Measurements from ENCODE around the gene BPNT1. TPM values are rescaled to one million over a fixed set of nuclear protein-coding genes. Genes with fewer than 3 reads are reported as not detected.

Gene BPNT1, protein sequence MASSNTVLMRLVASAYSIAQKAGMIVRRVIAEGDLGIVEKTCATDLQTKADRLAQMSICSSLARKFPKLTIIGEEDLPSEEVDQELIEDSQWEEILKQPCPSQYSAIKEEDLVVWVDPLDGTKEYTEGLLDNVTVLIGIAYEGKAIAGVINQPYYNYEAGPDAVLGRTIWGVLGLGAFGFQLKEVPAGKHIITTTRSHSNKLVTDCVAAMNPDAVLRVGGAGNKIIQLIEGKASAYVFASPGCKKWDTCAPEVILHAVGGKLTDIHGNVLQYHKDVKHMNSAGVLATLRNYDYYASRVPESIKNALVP
- 10 to 100 TPM; 20.5 to 25.8 TPM for total RNA-seq

DNA sequence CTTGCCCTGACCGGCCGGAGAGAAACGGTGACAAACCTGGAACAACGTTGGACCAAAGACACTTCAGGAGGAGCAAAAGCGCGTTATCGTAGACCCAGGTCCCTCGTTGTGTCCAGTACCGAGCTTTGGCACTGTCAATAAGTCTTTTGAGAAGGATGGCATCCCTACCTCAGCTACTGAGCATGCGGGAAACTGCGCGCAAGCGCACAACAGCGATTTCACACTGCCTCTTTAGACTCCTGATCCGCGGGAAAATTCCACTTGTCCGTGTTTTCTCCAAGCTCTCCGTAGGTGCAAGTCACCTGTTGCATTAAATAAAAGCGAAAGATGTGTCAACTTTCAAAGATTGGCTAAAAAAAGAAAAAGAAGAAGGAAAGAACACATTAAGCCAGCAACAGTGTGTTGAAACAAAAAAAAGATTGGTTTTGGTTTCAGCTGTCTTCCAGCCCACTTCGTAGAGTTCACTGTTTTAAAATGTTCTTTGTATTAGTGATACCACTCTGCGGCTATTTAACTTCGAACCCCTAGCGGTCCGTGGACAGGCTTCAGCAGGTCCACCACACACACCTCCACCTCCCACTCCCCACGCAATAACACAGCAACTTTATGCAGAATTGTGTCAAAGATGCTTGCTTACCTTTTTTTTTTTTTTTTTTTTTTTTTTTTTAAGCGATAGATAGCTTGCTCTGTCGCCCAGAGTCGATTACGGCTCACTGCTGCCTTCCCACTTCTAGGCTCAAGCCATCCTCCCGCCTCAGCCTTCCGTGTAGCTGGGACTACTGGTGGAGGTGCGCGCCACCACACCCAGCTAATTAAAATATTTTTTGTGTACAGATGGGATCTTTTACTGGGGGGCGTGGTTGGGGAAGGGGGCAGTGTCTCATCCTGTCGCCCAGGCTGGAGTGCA lies at the start of gene BPNT1:
Gene BPNT1, minus strand, starts transcription at position 139 of the 907 bp plus-strand sequence. CDS start 9,942 bp downstream, outside the sequence.
- Mint-ChIP-seq H3K4me1 (ENCODE audit: low read depth) (peaks cover 10% of the 10 kb centered on the region), H3K4me3 (peak within 1 kb of the TSS; percentile 88), H3K27ac (peak within 1 kb of the TSS; percentile 82), H3K9me3 (no peaks in the 10 kb centered on the region), H3K36me3 (no peaks in the 10 kb centered on the region), H3K27me3 (no peaks in the 10 kb centered on the region)
- POLR2A ChIA-PET, result interaction anchor here (1.4 kb wide), 1 partner anchor 43 kb away, joined by 5 read pairs; the partner anchor contains the start of gene EPRS1
- intact Hi-C loops (cut with micrococcal nuclease), result loop anchor here (1.0 to 10.0 kb wide), 3 partner anchors 44 to 1805 kb away; partner anchors contain the start of genes EPRS1, RAB3GAP2 and RRP15
- CTCF ChIA-PET, result interaction anchor here (0.6 to 2.0 kb wide), 5 partner anchors 8 to 129 kb away, joined by 3 to 16 read pairs (median 3); partner anchors contain the start of gene EPRS1
- peak; percentile 98 for DNase-seq

DNA sequence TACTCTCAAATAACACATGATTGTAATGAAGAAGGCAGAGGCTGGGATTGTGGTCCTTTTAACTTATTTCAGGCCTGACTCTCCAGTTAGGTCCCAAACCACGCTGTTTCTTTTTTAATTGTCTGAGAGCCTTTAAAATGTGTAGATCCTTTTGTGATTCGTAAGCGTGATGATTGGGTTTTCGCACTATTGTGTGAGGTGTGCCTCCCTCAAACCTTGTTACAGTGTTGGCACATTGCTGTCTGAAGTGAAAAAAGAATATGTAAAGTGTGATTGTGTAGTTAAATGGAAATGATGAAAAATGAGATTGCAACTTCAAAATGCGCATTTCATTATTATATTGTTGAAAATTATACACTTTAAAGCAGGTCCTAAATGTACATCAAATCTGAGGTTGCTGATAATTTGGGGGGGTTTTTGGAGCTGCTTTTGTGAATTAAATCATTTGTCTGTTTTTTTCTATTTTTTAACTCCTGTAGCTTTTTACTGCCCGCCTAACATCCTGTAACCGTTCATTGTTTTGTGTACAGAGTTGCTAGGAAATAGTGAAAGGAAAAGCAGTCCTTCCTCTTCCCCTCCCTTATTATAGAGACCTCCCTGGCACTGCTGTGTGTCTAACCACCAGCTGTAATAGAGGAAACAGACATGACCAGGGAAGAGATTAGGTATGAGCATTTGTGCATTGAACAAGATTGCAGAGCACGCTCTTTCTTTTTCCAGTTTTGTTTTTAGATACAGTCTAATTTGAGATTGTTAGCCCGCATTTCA lies 47.6 kb upstream of the BPNT1 start:
- Mint-ChIP-seq H3K4me1 (ENCODE audit: low read depth) (peaks cover 11% of the 10 kb centered on the region), H3K27ac (peak overlapping the region; percentile 62), H3K27me3 (no peaks in the 10 kb centered on the region), H3K9me3 (no peaks in the 10 kb centered on the region), H3K4me3 (no peak overlapping the region), H3K36me3 (peaks cover 37% of the 10 kb centered on the region)
- no peak for DNase-seq
- ChIA-PET POLR2A (no interaction called here), CTCF (interaction anchor here (0.5 to 1.4 kb wide), 2 partner anchors 24 to 341 kb away, joined by 3 to 10 read pairs; no protein-coding TSS in a partner anchor)
- intact Hi-C loops (cut with micrococcal nuclease), result loop anchor here (2.0 kb wide), 1 partner anchor 24 kb away; no protein-coding TSS in a partner anchor

DNA sequence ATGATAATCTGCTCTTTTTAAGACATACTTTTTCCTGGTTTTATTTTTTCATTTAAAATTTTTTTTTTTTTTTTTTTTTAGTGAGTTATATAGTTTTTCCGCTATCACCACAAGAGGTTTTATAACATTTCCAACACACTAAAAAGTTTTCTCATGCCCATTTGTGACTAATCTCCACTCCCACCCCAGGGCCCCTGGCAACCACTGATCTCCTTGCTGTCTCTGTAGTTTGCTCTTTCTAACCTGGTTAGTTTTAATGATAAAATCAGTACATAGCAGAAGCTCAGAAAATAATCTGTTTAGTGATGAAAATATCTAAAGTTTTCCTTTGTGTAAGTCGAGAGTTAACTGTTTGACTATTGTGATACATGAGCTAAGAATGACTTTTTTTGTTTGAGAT lies 46.2 kb upstream of the BPNT1 start:
- peak; percentile 23 for DNase-seq
- Mint-ChIP-seq H3K4me1 (ENCODE audit: low read depth) (peaks cover 11% of the 10 kb centered on the region), H3K27ac (no peak overlapping the region), H3K27me3 (no peaks in the 10 kb centered on the region), H3K36me3 (peaks cover 34% of the 10 kb centered on the region), H3K9me3 (no peaks in the 10 kb centered on the region), H3K4me3 (no peak overlapping the region)
- ChIA-PET CTCF (interaction anchor here (1.3 kb wide), 1 partner anchor 12 kb away, joined by 4 read pairs; no protein-coding TSS in a partner anchor), POLR2A (no interaction called here)
- intact Hi-C loops (cut with micrococcal nuclease), result loop anchor here (2.0 kb wide), 1 partner anchor 23 kb away; no protein-coding TSS in a partner anchor

DNA sequence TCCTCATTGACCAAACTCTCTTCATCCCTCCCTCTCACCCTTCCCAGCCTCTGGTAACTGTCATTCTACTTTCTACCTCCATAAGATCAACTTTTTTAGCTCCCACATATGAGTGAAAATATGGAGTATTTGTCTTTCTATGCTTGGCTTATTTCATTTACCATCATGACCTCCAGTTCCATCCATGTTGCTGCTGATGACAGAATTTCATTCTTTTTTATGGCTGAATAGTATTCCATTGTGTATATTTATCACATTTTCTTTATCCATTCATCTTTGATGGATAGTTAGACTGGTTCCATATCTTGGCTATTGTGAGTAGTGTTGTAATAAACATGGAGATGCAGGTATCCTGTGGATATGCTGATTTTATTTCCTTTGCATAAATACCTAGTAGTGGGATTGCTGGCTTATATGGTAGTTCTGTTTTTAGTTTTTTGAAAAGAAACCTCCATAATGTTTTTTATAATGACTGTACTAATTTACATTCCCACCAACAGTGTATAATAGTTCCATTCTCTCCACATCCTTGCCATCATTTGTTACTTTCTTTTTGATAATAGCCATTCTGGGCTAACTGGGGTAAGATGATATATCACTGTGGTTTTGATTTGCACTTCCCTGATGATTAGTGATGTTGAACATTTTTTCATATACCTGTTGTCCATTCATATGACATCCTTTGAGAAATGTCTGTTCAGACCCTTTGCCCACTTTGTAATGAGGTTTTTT lies 40.1 kb upstream of the BPNT1 start:
- CTCF ChIA-PET, result no interaction called here
- POLR2A ChIA-PET, result no interaction called here
- no peak for DNase-seq
- intact Hi-C loops (cut with micrococcal nuclease), result no loop called here
- H3K4me3 Mint-ChIP-seq, result no peak overlapping the region
- peaks cover 11% of the 10 kb centered on the region for H3K4me1 Mint-ChIP-seq (ENCODE audit: low read depth)
- no peak overlapping the region for H3K27ac Mint-ChIP-seq
- H3K36me3 Mint-ChIP-seq, result peaks cover 30% of the 10 kb centered on the region
- no peaks in the 10 kb centered on the region for H3K27me3 Mint-ChIP-seq
- peaks cover 5% of the 10 kb centered on the region for H3K9me3 Mint-ChIP-seq

DNA sequence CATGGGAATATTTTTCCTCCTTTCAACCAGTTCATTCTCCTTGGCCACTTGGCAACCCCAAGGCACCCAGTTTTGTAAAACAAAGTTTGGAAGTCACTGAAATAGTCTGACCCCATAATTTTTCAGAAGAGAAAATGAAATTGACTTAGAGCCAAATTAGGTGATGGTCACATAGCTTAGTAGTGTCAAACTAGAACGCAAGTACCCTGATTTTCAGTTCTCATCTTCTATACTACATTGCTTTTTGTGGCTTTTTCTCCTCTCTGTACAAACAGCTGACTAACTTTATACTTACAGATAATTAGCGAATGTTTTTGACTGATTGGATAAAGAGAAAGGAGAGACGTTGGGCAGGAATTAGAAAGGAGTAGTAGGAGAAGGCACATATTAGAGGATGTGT lies 37.5 kb upstream of the BPNT1 start:
- Mint-ChIP-seq H3K4me3 (no peak overlapping the region), H3K9me3 (peaks cover 5% of the 10 kb centered on the region), H3K36me3 (peaks cover 25% of the 10 kb centered on the region), H3K27ac (no peak overlapping the region), H3K27me3 (no peaks in the 10 kb centered on the region), H3K4me1 (ENCODE audit: low read depth) (peaks cover 18% of the 10 kb centered on the region)
- intact Hi-C loops (cut with micrococcal nuclease), result no loop called here
- ChIA-PET POLR2A (no interaction called here), CTCF (interaction anchor here (1.8 kb wide), 1 partner anchor 14 kb away, joined by 7 read pairs; no protein-coding TSS in a partner anchor)
- no peak for DNase-seq

DNA sequence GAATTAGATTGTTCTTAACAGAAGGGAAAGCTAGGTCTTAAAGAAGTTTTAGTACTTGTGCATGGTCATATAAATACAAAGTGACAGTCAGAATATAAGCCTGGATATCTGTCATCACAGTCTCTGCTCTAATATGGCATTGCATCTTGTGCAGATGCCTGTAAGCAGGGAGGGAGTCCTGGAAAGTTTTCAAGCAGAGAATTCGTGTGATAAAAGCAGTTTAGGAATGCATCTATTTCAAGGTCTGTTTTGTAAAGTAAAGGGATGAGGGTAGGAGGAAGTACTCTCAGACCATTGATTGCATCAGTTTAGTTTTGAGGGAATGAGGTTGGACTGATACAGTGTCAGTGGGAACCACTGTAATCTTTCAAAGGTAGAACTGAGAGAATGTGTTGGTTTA lies 35.0 kb upstream of the BPNT1 start:
- no peak overlapping the region for H3K4me3 Mint-ChIP-seq
- intact Hi-C loops (cut with micrococcal nuclease), result no loop called here
- peaks cover 11% of the 10 kb centered on the region for H3K36me3 Mint-ChIP-seq
- no peak for DNase-seq
- ChIA-PET CTCF (interaction anchor here (0.7 to 3.2 kb wide), 6 partner anchors 9 to 80 kb away, joined by 3 to 20 read pairs (median 4); no protein-coding TSS in a partner anchor), POLR2A (no interaction called here)
- peaks cover 4% of the 10 kb centered on the region for H3K9me3 Mint-ChIP-seq
- peaks cover 14% of the 10 kb centered on the region for H3K4me1 Mint-ChIP-seq (ENCODE audit: low read depth)
- H3K27ac Mint-ChIP-seq, result no peak overlapping the region
- H3K27me3 Mint-ChIP-seq, result no peaks in the 10 kb centered on the region

DNA sequence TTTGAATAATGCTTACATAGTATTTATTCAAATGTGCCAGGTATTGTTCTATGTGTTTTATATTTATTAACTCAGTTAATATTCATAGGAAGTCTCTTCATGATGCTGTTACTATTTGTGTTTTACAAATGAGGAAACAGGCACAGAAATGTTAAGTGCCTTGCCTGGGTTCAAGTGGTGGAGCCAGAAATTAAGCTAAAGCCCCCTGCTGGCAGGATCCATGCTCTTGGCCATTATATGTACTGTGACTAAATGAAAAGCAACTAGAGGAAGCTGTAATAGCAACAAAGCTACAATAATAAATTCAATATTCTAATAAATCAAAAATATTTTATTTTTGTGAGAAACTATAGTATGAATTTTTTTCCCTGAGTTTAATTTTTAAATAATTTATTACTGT lies 34.3 kb upstream of the BPNT1 start:
- CTCF ChIA-PET, result interaction anchor here (0.7 to 3.2 kb wide), 6 partner anchors 9 to 80 kb away, joined by 3 to 20 read pairs (median 4); no protein-coding TSS in a partner anchor
- Mint-ChIP-seq H3K27ac (no peak overlapping the region), H3K4me3 (no peak overlapping the region), H3K9me3 (no peaks in the 10 kb centered on the region), H3K27me3 (no peaks in the 10 kb centered on the region), H3K36me3 (peaks cover 9% of the 10 kb centered on the region), H3K4me1 (ENCODE audit: low read depth) (peaks cover 15% of the 10 kb centered on the region)
- DNase-seq, result no peak
- intact Hi-C loops (cut with micrococcal nuclease), result no loop called here
- POLR2A ChIA-PET, result no interaction called here

DNA sequence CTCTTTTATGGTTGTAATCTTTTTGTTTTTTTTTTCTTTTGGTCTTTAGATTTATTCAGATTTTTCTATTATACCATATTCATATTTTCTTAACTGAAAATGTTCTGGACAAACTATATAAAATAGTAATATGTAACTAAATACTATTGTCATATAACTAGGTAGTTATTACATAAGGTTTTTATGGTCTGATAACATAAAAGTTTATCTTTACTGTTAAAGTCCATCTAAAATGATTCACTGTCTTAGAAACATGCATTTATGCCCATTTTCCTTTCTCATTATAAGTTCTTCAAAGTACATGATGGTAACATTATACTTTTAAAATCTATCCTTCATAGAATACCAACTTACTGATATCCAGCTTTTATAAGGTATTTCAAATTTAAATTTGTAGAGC lies 33.5 kb upstream of the BPNT1 start:
- Mint-ChIP-seq H3K27ac (no peak overlapping the region), H3K4me1 (ENCODE audit: low read depth) (peaks cover 16% of the 10 kb centered on the region), H3K9me3 (no peaks in the 10 kb centered on the region), H3K36me3 (peaks cover 10% of the 10 kb centered on the region), H3K27me3 (no peaks in the 10 kb centered on the region), H3K4me3 (no peak overlapping the region)
- ChIA-PET CTCF (interaction anchor here (0.6 to 3.2 kb wide), 4 partner anchors 10 to 79 kb away, joined by 3 to 20 read pairs (median 4); no protein-coding TSS in a partner anchor), POLR2A (no interaction called here)
- no peak for DNase-seq
- intact Hi-C loops (cut with micrococcal nuclease), result no loop called here

DNA sequence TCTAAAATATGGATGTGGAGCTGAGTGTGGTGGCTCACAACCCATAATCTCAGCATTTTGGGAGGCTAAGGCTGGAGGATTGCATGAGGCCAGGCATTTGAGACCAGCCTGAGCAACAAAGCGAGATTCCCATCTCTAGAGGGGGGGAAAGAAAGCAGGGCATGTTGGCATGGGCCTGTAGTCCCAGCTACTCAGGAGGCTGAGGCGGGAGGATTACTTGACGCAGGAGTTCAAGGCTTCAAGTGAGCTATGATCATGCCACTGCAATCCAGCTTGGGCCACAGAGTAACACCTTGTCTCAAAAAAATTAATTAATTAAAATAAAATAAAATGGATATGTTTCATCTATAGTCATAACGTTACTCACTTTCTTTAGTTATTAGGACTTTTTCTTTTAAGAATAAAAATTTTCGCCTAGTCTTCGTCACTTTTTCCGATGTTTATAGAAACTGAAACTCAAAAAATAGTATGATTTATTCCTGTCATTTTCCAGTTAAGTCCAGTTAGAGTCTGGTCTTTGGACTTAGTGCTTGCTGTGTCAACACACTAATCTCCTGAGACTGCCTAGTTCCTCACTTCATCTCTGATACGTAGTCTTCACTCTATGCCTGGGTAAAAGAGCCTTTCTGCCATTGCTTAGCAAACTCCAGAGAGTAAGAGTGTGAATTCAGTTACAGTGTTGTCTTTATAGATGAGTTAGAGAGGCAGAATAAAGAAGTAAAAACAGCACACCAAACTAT lies 32.4 kb upstream of the BPNT1 start:
- no peak overlapping the region for H3K4me3 Mint-ChIP-seq
- peaks cover 6% of the 10 kb centered on the region for H3K36me3 Mint-ChIP-seq
- ChIA-PET CTCF (interaction anchor here (1.1 to 3.2 kb wide), 2 partner anchors 9 kb away, joined by 3 to 20 read pairs; no protein-coding TSS in a partner anchor), POLR2A (no interaction called here)
- no peak overlapping the region for H3K27ac Mint-ChIP-seq
- no peaks in the 10 kb centered on the region for H3K9me3 Mint-ChIP-seq
- intact Hi-C loops (cut with micrococcal nuclease), result no loop called here
- H3K4me1 Mint-ChIP-seq (ENCODE audit: low read depth), result peaks cover 16% of the 10 kb centered on the region
- DNase-seq, result no peak
- no peaks in the 10 kb centered on the region for H3K27me3 Mint-ChIP-seq

DNA sequence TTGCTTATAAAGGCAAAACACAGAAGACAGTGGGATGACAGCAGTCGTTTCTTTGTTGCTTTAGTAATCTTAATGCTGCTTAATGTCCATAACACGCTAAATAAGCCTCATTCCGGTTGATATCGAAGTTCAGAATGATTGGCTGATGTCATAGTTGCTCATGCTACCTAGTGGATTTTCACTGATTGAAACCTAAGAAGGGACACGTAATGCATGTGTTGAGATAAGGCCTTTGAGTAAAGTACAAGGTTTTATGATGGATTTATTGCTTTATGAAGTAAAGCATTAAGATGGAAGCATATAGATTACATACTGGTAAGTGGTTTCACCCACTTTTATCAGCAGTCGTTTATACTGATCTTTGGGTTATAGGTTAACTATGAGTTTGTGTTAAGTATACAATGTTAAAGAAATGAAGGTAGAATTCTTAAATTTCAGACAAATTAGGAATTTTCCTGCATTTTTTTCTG lies 29.5 kb upstream of the BPNT1 start:
- Mint-ChIP-seq H3K36me3 (peaks cover 19% of the 10 kb centered on the region), H3K9me3 (no peaks in the 10 kb centered on the region), H3K27ac (no peak overlapping the region), H3K27me3 (no peaks in the 10 kb centered on the region), H3K4me3 (no peak overlapping the region), H3K4me1 (ENCODE audit: low read depth) (peaks cover 12% of the 10 kb centered on the region)
- intact Hi-C loops (cut with micrococcal nuclease), result no loop called here
- POLR2A ChIA-PET, result no interaction called here
- CTCF ChIA-PET, result no interaction called here
- DNase-seq, result no peak

All from activated CD4-positive, alpha-beta memory T cell treated with anti-CD3 and anti-CD28 coated beads for 36 hours (primary cell).